OCI-LY1 (cell line): Measurements from ENCODE around the gene SEC61B.

Experiments used
- H2AFZ ChIP-seq: fragments of 200-600 bp; sonication (generic), shearing (Covaris generic); 2 replicates; pipeline ENCODE4 v1.6.0; 2014; ENCODE audit warnings: antibody characterized with exemption, mild to moderate bottlenecking, low read length
- H3F3A ChIP-seq: fragments of 200-600 bp; sonication (generic), shearing (Covaris generic); 2 replicates; pipeline ENCODE4 v1.6.0; 2014; ENCODE audit warnings: mild to moderate bottlenecking, antibody characterized with exemption, low read length, moderate library complexity; ENCODE audit not compliant: insufficient read depth
- H3K27ac ChIP-seq: fragments of 200-600 bp; sonication (generic); 2 replicates; pipeline ENCODE4 v1.5.1; 2014; ENCODE audit warnings: low read length, mixed run types, mild to moderate bottlenecking, low read depth; ENCODE audit not compliant: poor library complexity, severe bottlenecking
- H3K27me3 ChIP-seq: fragments of 200-600 bp; sonication (generic); 2 replicates; pipeline ENCODE4 v1.6.0; 2014; ENCODE audit warnings: antibody characterized with exemption, mild to moderate bottlenecking, low read length, moderate library complexity; ENCODE audit not compliant: insufficient read depth
- H3K36me3 ChIP-seq: fragments of 200-600 bp; sonication (generic); 2 replicates; pipeline ENCODE4 v1.6.1; 2014; ENCODE audit warnings: mild to moderate bottlenecking, antibody characterized with exemption, low read length, moderate library complexity, mixed read lengths; ENCODE audit not compliant: insufficient read depth
- H3K4me1 ChIP-seq: fragments of 200-600 bp; sonication (generic); 2 replicates; pipeline ENCODE4 v1.5.1; 2014; ENCODE audit warnings: mild to moderate bottlenecking, low read length, moderate library complexity; ENCODE audit not compliant: insufficient read depth, severe bottlenecking
- H3K4me2 ChIP-seq: fragments of 200-600 bp; sonication (generic), shearing (Covaris generic); 2 replicates; pipeline ENCODE4 v1.6.1; 2014; ENCODE audit warnings: low read length
- H3K4me3 ChIP-seq: fragments of 200-600 bp; sonication (generic); 2 replicates; pipeline ENCODE4 v1.5.1; 2014; ENCODE audit warnings: low read length, low read depth, mild to moderate bottlenecking, mixed read lengths; ENCODE audit not compliant: poor library complexity, severe bottlenecking
- H3K79me2 ChIP-seq: fragments of 200-600 bp; shearing (Covaris generic); 2 replicates; pipeline ENCODE4 v1.6.1; 2016; ENCODE audit warnings: mixed run types, low read length, mixed read lengths; ENCODE audit not compliant: insufficient read depth
- H3K9ac ChIP-seq: fragments of 200-600 bp; sonication (generic), shearing (Covaris generic); 2 replicates; pipeline ENCODE4 v1.6.1; 2014; ENCODE audit warnings: mild to moderate bottlenecking, low read length, mixed read lengths
- H3K9me2 ChIP-seq: fragments of 200-600 bp; sonication (generic), shearing (Covaris generic); 2 replicates; pipeline ENCODE4 v1.6.1; 2014; ENCODE audit warnings: low read depth, mild to moderate bottlenecking, low read length, mixed read lengths
- H3K9me3 ChIP-seq: fragments of 200-600 bp; shearing (Covaris generic); 2 replicates; pipeline ENCODE4 v1.6.1; 2014; ENCODE audit warnings: low read length, mixed read lengths
- H4K20me1 ChIP-seq: fragments of 200-600 bp; sonication (generic), shearing (Covaris generic); 2 replicates; pipeline ENCODE4 v1.6.0; 2016; ENCODE audit warnings: mild to moderate bottlenecking, low read length; ENCODE audit not compliant: insufficient read depth
- EZH2 ChIP-seq: fragments of 200-600 bp; sonication (generic), shearing (Covaris generic); IDR thresholded peaks from 2 replicates; pipeline ENCODE4 v1.8.0; 2017; ENCODE audit warnings: borderline replicate concordance, mixed run types, mild to moderate bottlenecking, antibody characterized with exemption, low read length, moderate library complexity, mixed read lengths
- TF ChIP-seq, protein P1 (sequence below): fragments of 200-600 bp; sonication (generic), shearing (Covaris generic); IDR thresholded peaks from 2 replicates; pipeline ENCODE4 v1.5.1; 2017; ENCODE audit warnings: mild to moderate bottlenecking, antibody characterized with exemption, low read length, moderate library complexity, mixed read lengths

Gene SEC61B

DNA sequence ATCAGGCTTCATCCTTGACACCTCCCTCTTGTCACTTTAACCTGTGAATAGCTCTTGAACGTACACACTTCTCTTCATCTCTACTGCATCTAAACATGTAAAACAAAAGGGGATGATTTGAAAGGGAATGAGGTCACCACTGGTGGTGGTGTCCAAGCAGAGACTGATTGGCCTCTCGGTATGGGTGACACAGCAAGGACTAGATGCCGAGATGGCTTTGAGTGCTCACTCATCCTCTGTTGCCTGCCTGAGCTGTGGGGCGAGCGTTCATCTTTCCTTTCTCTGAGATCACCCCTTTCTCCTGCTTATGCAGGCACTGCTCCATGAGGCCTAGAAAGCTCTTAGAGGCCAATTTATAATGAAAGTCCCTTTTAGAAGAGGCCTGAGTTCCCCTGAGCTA lies 51.9 kb downstream of the SEC61B start:
- no peak overlapping the region for H2AFZ ChIP-seq
- H3K27me3 ChIP-seq = no peaks in the 10 kb centered on the region
- H3K9me2 ChIP-seq = no peaks in the 10 kb centered on the region
- no peaks in the 10 kb centered on the region for H3K79me2 ChIP-seq
- H3K27ac ChIP-seq = no peak overlapping the region
- no peak overlapping the region for H3K4me3 ChIP-seq
- H3K9me3 ChIP-seq = no peaks in the 10 kb centered on the region
- TF ChIP-seq, protein P1, sequence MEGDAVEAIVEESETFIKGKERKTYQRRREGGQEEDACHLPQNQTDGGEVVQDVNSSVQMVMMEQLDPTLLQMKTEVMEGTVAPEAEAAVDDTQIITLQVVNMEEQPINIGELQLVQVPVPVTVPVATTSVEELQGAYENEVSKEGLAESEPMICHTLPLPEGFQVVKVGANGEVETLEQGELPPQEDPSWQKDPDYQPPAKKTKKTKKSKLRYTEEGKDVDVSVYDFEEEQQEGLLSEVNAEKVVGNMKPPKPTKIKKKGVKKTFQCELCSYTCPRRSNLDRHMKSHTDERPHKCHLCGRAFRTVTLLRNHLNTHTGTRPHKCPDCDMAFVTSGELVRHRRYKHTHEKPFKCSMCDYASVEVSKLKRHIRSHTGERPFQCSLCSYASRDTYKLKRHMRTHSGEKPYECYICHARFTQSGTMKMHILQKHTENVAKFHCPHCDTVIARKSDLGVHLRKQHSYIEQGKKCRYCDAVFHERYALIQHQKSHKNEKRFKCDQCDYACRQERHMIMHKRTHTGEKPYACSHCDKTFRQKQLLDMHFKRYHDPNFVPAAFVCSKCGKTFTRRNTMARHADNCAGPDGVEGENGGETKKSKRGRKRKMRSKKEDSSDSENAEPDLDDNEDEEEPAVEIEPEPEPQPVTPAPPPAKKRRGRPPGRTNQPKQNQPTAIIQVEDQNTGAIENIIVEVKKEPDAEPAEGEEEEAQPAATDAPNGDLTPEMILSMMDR = no peak
- no peak for TF ChIP-seq EZH2
- H3K4me2 ChIP-seq = no peak overlapping the region
- no peaks in the 10 kb centered on the region for H3K4me1 ChIP-seq
- no peaks in the 10 kb centered on the region for H3F3A ChIP-seq
- no peaks in the 10 kb centered on the region for H4K20me1 ChIP-seq
- H3K36me3 ChIP-seq = no peaks in the 10 kb centered on the region
- no peak overlapping the region for H3K9ac ChIP-seq

DNA sequence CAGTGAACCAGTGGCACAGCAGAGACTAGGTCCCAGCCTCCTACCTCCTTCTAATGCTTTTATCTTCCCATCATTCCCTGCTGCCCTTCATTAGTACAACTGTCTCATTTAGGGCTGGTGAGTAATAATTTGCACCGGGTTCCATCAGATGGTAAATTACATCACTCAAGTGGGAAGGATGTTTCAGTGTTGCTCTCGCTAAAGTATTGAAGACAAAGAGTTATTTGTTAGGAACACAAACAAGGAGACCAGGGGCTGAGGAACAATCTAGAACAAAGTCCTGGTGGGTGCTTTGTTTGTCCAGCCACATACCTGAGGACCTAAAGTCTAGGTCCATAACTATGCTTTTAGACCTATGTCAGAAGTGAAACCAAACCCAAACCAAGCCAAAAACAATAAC lies 52.4 kb downstream of the SEC61B start:
- H3K27me3 ChIP-seq = no peaks in the 10 kb centered on the region
- no peaks in the 10 kb centered on the region for H4K20me1 ChIP-seq
- no peaks in the 10 kb centered on the region for H3K4me1 ChIP-seq
- no peaks in the 10 kb centered on the region for H3F3A ChIP-seq
- no peak overlapping the region for H2AFZ ChIP-seq
- no peak overlapping the region for H3K4me2 ChIP-seq
- H3K27ac ChIP-seq = no peak overlapping the region
- no peak overlapping the region for H3K9ac ChIP-seq
- H3K4me3 ChIP-seq = no peak overlapping the region
- no peaks in the 10 kb centered on the region for H3K9me2 ChIP-seq
- no peak for TF ChIP-seq EZH2
- TF ChIP-seq, protein P1 = no peak
- no peaks in the 10 kb centered on the region for H3K9me3 ChIP-seq
- no peaks in the 10 kb centered on the region for H3K36me3 ChIP-seq
- no peaks in the 10 kb centered on the region for H3K79me2 ChIP-seq
